GM23338 (cell line): ENCODE results near the gene GCK. TPM values are rescaled to one million over a fixed set of nuclear protein-coding genes. Genes with fewer than 3 reads are reported as not detected.

Source experiments
- ATAC-seq: fragments of 200-7000 bp; cut with Tn5 transposase; 3 replicates; pipeline ENCODE4 v1.9.1; 2020
- DNase-seq: peaks from one replicate; pipeline ENCODE4 v3.0.0-alpha.2; 2015; ENCODE audit warnings: low spot score
- H2AFZ ChIP-seq: fragments of 200-600 bp; sonication (generic); 2 replicates; pipeline ENCODE4 v1.8.0; 2016; ENCODE audit warnings: antibody characterized with exemption, mild to moderate bottlenecking, moderate library complexity
- H3F3A ChIP-seq: fragments of 200-600 bp; sonication (generic); replicated peaks from 2 replicates; pipeline ENCODE4 v1.8.0; 2017; ENCODE audit warnings: antibody characterized with exemption, mixed run types, low read depth
- H3K27ac ChIP-seq: fragments of 200-600 bp; sonication (generic); 2 replicates; pipeline ENCODE4 v1.6.1; 2016; ENCODE audit warnings: low read depth
- H3K27me3 ChIP-seq: fragments of 200-600 bp; sonication (generic); 2 replicates; pipeline ENCODE4 v1.8.0; 2016; ENCODE audit warnings: mild to moderate bottlenecking, mixed run types, moderate library complexity; ENCODE audit not compliant: insufficient read depth
- H3K36me3 ChIP-seq: fragments of 200-600 bp; sonication (generic); 2 replicates; pipeline ENCODE4 v1.8.0; 2016; ENCODE audit warnings: mild to moderate bottlenecking; ENCODE audit not compliant: insufficient read depth
- H3K4me1 ChIP-seq: fragments of 200-600 bp; sonication (generic); 2 replicates; pipeline ENCODE4 v1.8.0; 2016; ENCODE audit warnings: mild to moderate bottlenecking, moderate library complexity; ENCODE audit not compliant: insufficient read depth
- H3K4me2 ChIP-seq: fragments of 200-600 bp; sonication (generic); 2 replicates; pipeline ENCODE4 v1.7.1; 2017; ENCODE audit warnings: mixed run types
- H3K4me3 ChIP-seq: fragments of 200-600 bp; sonication (generic); 2 replicates; pipeline ENCODE4 v1.6.1; 2016; ENCODE audit warnings: mixed run types
- H3K79me2 ChIP-seq: fragments of 200-600 bp; sonication (generic); replicated peaks from 2 replicates; pipeline ENCODE4 v1.8.0; 2017; ENCODE audit warnings: mild to moderate bottlenecking; ENCODE audit not compliant: insufficient read depth
- H3K9me2 ChIP-seq: fragments of 200-600 bp; sonication (generic); 2 replicates; pipeline ENCODE4 v1.8.0; 2017; ENCODE audit not compliant: insufficient read depth
- H4K20me1 ChIP-seq: fragments of 200-600 bp; sonication (generic); replicated peaks from 2 replicates; pipeline ENCODE4 v1.8.0; 2017; ENCODE audit warnings: mild to moderate bottlenecking; ENCODE audit not compliant: insufficient read depth
- H3K27ac Mint-ChIP-seq: 2 replicates; pipeline ENCODE4 v1.8.0; 2020; ENCODE audit warnings: inconsistent platforms, mild to moderate bottlenecking, moderate library complexity, mixed read lengths
- H3K27me3 Mint-ChIP-seq: 3 replicates; pipeline ENCODE4 v1.8.0; 2022; ENCODE audit warnings: low read depth, mild to moderate bottlenecking, moderate library complexity, mixed read lengths, inconsistent platforms; ENCODE audit not compliant: insufficient read depth, poor library complexity
- H3K36me3 Mint-ChIP-seq: 3 replicates; pipeline ENCODE4 v1.8.0; 2021; ENCODE audit warnings: low read depth, mild to moderate bottlenecking, inconsistent platforms, moderate library complexity, mixed read lengths
- H3K4me1 Mint-ChIP-seq: 3 replicates; pipeline ENCODE4 v1.8.0; 2020; ENCODE audit warnings: mild to moderate bottlenecking, inconsistent platforms, mixed read lengths
- H3K4me3 Mint-ChIP-seq: 3 replicates; pipeline ENCODE4 v1.8.0; 2021; ENCODE audit warnings: moderate library complexity, mild to moderate bottlenecking, inconsistent platforms, mixed read lengths
- H3K9me3 Mint-ChIP-seq: 3 replicates; pipeline ENCODE4 v1.8.0; 2020; ENCODE audit warnings: moderate library complexity, mild to moderate bottlenecking, inconsistent platforms, mixed read lengths
- CREB1 ChIP-seq: fragments of 250-450 bp; sonication (Bioruptor Pico); IDR thresholded peaks from 2 replicates; pipeline ENCODE4 v1.5.0; 2020; ENCODE audit warnings: low read depth, mild to moderate bottlenecking, moderate library complexity
- CTCF ChIP-seq, 2 experiments: fragments of 200-600 bp in 1 of 2; sonication (generic) in 1 of 2; conservative IDR thresholded peaks; 2 replicates each; pipeline versions ENCODE4 v1.5.1 to v1.6.1; 2016 to 2017; ENCODE audit warnings: antibody characterized with exemption in 2 of 2, low read depth in 2 of 2, mild to moderate bottlenecking in 2 of 2, moderate library complexity in 1 of 2
- ETS1 ChIP-seq: IDR thresholded peaks from 2 replicates; pipeline ENCODE4 v1.6.1; 2016; ENCODE audit warnings: antibody characterized with exemption
- EZH2 ChIP-seq: fragments of 200-600 bp; sonication (generic); IDR thresholded peaks from one replicate; pipeline ENCODE4 v1.8.0; 2017; ENCODE audit warnings: antibody characterized with exemption, mild to moderate bottlenecking, low read depth; ENCODE audit not compliant: unreplicated experiment
- NANOG ChIP-seq: IDR thresholded peaks from 2 replicates; pipeline ENCODE4 v1.6.1; 2016; ENCODE audit warnings: antibody characterized with exemption, borderline replicate concordance
- ZNF114 ChIP-seq: fragments of 250-450 bp; sonication (Bioruptor Pico); IDR thresholded peaks from 2 replicates; pipeline ENCODE4 v1.5.0; 2020; ENCODE audit warnings: mild to moderate bottlenecking, moderate library complexity
- ZNF331 ChIP-seq: fragments of 250-450 bp; sonication (Bioruptor Pico); IDR thresholded peaks from 2 replicates; pipeline ENCODE4 v1.5.0; 2020; ENCODE audit warnings: low read depth, mild to moderate bottlenecking, moderate library complexity
- ZNF462 ChIP-seq: fragments of 250-450 bp; sonication (Bioruptor Pico); IDR thresholded peaks from 2 replicates; pipeline ENCODE4 v1.5.0; 2020; ENCODE audit warnings: mild to moderate bottlenecking, moderate library complexity
- polyA plus RNA-seq: library from polyadenylated mRNA; unstranded; fragments of >200 nt; fragmentation: Nextera tagmentation; extraction: Ambion mirVana; gene quantifications from 2 replicates; pipeline ENCODE4 v1.2.1, GENCODE V29; 2016
- total RNA-seq: library from RNA; depleted of rRNA; stranded (reverse); fragments of >200 nt; shearing (Covaris generic); gene quantifications from 2 replicates; pipeline ENCODE4 v1.2.3, GENCODE V29; 2014

The GCK gene
- total and polyA plus RNA-seq, 2 experiments from 2014 or later = 6.1 to 7.3 TPM

GRCh38 chr7:44099669-44100068, 89.6 kb downstream of the GCK start:
- Mint-ChIP-seq H3K27me3 (peaks cover 20% of the 10 kb centered on the region), H3K9me3 (no peaks in the 10 kb centered on the region), H3K4me1 (peaks cover 11% of the 10 kb centered on the region), H3K4me3 (no peak overlapping the region), H3K27ac (no peak overlapping the region), H3K36me3 (no peaks in the 10 kb centered on the region)
- Histone ChIP-seq H3K79me2 (no peaks in the 10 kb centered on the region), H3F3A (no peaks in the 10 kb centered on the region), H2AFZ (no peak overlapping the region), H4K20me1 (no peaks in the 10 kb centered on the region), H3K4me1 (peaks cover 4% of the 10 kb centered on the region; the same call in 1 of the 2 replicates), H3K36me3 (no peaks in the 10 kb centered on the region), H3K4me3 (no peak overlapping the region), H3K4me2 (no peak overlapping the region), H3K27ac (no peak overlapping the region), H3K9me2 (no peaks in the 10 kb centered on the region), H3K27me3 (no peaks in the 10 kb centered on the region)
- DNase-seq = no peak
- no peak for TF ChIP-seq CTCF (conservative IDR thresholded peaks at IDR 0.05; ENCODE audit: low read depth in 2 of 2)
- ATAC-seq = no peak

GRCh38 chr7:44098092-44099068, 90.9 kb downstream of the GCK start:
- Mint-ChIP-seq H3K4me3 (no peak overlapping the region), H3K27ac (no peak overlapping the region), H3K4me1 (peaks cover 9% of the 10 kb centered on the region), H3K27me3 (peaks cover 19% of the 10 kb centered on the region), H3K9me3 (no peaks in the 10 kb centered on the region), H3K36me3 (no peaks in the 10 kb centered on the region)
- no peak for ATAC-seq
- no peak overlapping the region for H3K4me2 ChIP-seq
- no peaks in the 10 kb centered on the region for H4K20me1 ChIP-seq
- H3K79me2 ChIP-seq = no peaks in the 10 kb centered on the region
- H3K4me3 ChIP-seq = no peak overlapping the region
- no peak for DNase-seq
- no peaks in the 10 kb centered on the region for H3F3A ChIP-seq
- no peaks in the 10 kb centered on the region for H3K27me3 ChIP-seq
- H3K4me1 ChIP-seq = peaks cover 2% of the 10 kb centered on the region; the same call in 1 of the 2 replicates
- H3K36me3 ChIP-seq = no peaks in the 10 kb centered on the region
- no peak overlapping the region for H2AFZ ChIP-seq
- no peaks in the 10 kb centered on the region for H3K9me2 ChIP-seq
- no peak overlapping the region for H3K27ac ChIP-seq
- TF ChIP-seq NANOG = no peak
- no peak for TF ChIP-seq ETS1
- no peak for TF ChIP-seq ZNF331
- no peak for TF ChIP-seq ZNF114 (CRISPR knock-in tag)
- TF ChIP-seq EZH2 = no peak
- no peak for TF ChIP-seq ZNF462
- no peak for TF ChIP-seq CREB1
- TF ChIP-seq CTCF (conservative IDR thresholded peaks at IDR 0.05; ENCODE audit: low read depth in 2 of 2) = no peak
